Sigmoid colon (tissue), 3 donors: ENCODE measurements around the gene MUC5AC.

Experiments used
- CTCF ChIP-seq, 4 experiments: fragments of 450-650 bp in 3 of 4; fragments of 200-600 bp in 1 of 4; IDR thresholded peaks; one replicate each; pipeline ENCODE4 v1.5.1; 2016 to 2019; ENCODE audit warnings: antibody characterized with exemption in 4 of 4, mild to moderate bottlenecking in 3 of 4, moderate library complexity in 2 of 4
- POLR2A ChIP-seq, 2 donors: fragments of 450-650 bp; IDR thresholded peaks; one replicate each; pipeline ENCODE4 v1.6.1; 2016; ENCODE audit warnings: antibody characterized with exemption in 2 of 2, mild to moderate bottlenecking in 2 of 2, moderate library complexity in 2 of 2

- TF ChIP-seq CTCF (IDR thresholded peaks at IDR 0.05), result no peak
- TF ChIP-seq POLR2A (IDR thresholded peaks at IDR 0.05), result no peak
Measured at GRCh38 chr11:1146365-1146764, 11.4 kb upstream of the MUC5AC start.
